SW 1271 (cell line): ENCODE results near the gene MACO1.
A peak's percentile ranks its signal among the peaks of the same experiment; 100 is the strongest.
"Not testable (repeated sequence)": the region's sequence is repeated elsewhere in the genome, so short reads cannot be mapped to it uniquely, and the experiment has no call there.

Experiments
- DNase-seq, 2 experiments: peaks; one replicate each; lab custom pipeline; 2025; lab: John Stamatoyannopoulos, UW

Gene MACO1

DNA sequence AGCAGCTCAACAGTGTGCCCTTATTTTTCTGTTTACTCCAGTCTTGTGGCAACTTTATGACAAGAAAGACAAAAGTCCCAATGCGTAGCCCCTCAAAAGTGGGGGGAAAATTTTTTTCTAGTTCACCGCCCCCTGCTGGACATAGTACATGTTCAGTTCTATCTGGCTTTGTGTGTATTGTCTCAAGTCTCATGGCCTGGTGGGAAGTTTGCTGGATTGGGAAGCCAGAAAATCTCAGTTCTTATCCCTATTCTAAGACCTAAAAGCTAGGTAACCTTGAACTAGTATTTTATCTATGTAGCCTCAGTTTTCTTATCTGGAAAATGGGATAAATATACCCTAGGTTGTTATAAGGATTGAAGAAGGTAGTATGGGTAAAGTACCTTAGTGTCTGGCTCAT is 56.9 kb downstream of the MACO1 start:
- DNase-seq: no peak

DNA sequence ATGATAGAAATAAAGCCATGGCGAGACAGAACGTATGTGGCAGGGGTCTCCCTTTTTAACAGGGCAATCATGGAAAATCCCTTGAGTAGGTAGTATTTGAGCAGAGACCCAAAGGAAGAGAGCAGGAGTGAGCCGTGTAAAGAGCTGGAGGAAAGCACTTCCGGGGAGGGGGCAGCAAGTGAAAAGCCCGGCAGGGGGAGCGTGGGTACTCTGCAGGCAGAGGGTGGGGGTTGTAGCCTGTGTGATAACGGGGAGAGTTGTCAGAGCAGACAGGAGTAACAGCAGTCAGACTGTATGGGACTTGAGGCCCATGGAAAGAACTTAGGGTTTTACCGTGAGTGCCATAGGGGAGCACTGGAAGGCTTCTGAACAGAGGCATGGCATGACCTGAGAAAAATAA is 61.6 kb downstream of the MACO1 start:
- no peak for DNase-seq

DNA sequence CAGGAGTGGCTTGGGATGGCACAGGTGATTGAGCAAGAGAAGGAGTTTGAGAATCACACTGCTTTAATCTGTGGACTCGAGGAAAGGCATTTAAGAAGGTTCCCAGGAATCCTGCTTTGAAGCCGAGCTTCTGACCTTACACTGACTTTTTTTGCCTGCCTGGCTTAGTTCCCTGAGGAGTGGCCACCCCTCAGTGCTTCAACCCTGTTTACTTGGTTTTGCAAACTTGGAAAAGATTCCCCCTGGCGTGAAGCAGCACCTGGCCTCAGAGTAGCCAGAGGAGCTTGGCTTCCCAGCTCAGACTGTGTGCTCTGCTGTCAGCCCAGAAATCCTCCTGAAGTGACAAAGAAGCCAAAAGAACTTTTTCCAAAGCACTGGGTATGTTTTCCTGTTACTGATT is 64.3 kb downstream of the MACO1 start:
- no peak for DNase-seq

DNA sequence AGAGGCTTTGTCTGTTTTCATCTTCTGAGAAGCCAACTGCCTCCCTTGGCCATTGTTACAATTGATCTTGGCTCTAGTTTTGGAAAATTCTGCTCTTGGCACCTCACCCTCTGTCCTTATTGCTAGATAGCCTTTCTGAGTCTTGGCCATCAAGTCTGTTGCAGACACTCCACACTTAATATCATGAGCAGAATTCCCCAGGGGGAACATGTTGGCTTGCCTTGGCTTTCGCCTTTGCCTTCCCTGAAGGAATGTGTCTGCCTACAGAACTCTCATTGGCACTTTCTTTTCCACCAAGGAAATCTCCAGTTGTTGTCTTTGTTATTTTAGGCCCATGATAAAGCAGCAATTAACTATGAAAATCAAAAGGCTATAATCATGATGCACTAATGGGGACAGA is 70.0 kb downstream of the MACO1 start:
- no peak for DNase-seq

DNA sequence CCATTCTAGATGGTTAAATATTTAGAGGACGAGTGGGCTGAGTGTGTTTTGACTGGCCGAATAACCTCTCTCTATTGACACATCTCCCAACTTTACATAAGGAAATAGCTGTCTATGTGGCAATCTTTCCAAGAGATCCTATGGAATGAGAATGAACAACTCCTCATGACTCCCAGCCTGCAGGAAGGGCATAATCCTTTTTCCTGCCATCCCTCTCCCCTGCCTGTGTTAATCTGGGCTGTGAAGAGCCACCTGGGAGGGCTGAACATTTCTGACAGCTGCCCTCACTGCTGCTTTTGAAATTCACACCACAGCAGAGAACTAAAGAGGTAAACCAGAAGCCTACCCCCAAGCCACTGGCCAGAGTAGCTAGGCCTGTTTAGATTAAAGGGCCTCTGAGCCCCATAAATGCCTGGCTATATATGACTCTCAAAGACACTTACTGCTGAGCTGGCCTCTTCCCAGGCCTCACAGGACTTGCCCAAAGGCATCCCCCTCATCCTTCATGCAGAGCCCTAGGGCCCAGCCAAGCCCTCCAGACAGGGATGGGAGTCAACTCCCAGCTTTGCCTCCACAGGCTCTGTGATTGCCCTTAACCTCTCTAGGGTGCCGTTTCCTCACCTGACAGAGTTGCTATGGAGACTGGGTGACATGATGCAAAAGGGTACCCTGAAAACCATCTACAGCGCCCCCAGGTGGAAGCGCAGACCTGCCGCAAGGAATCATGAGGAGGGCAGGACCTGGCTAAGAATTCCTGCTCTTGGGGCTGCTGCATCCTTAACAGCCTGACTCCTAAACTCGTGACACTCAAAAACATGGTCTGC is 70.8 kb downstream of the MACO1 start:
- no peak for DNase-seq

DNA sequence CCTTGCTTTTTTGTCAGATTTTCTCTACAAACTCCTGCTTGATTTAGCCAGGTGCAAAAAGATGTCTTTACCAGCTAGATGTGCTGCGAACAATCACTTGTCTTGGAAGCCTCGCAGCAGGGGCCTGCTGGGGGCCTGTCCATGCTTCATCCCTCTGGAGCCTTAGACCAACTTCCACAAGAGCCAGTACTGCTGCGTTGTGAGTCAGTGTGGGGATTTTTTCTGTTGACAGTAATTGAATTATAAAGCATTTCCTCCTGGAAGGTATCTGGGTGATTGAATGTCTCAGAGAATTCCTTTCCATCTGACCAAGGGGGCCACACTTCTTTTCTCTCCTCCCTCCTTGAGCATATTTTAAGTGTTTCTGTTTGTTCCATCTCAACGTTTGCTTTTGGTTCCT is 72.3 kb downstream of the MACO1 start:
- no peak for DNase-seq

DNA sequence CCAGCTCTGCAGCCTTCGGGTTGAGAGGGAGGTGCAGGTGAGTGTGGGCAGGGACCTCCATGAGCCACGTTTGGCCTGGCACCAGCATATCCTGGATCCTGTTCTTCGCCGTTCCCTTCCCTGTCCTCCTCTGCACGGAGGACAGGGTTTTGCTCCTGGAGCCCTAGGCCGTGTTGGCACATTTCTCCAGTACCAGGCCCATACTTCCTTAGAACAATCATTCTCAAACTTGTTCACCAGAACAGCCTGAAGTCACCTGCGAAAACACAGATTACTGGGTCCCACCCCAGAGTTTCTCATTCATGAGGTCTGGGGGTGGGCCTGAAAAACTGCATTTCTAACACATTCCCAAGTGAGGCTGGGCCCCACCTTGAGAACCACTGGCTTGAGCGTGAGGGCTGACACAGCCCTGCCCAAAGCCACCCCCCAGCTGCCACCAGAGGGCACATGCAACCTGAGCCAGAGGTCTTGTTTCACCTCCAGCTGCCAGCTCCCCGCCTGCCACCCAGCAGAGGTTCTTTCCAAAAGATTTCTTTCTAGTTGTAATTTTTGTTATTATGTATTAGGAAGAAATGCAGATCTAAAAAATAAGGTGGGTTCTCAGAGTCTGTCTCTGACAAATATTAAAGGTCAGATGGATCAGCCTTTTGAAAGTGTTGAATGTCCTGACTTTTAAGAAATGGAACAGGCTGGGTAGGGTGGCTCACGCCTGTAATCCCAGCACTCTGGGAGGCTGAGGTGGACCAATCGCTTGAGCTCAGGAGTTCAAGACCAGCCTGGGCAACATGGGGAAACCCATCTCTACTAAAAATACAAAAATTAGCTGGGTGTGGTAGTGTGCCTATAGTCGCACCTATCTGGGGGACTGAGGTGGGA is 73.1 kb downstream of the MACO1 start:
- peak in 1 of 2 experiments; percentile 14 for DNase-seq

DNA sequence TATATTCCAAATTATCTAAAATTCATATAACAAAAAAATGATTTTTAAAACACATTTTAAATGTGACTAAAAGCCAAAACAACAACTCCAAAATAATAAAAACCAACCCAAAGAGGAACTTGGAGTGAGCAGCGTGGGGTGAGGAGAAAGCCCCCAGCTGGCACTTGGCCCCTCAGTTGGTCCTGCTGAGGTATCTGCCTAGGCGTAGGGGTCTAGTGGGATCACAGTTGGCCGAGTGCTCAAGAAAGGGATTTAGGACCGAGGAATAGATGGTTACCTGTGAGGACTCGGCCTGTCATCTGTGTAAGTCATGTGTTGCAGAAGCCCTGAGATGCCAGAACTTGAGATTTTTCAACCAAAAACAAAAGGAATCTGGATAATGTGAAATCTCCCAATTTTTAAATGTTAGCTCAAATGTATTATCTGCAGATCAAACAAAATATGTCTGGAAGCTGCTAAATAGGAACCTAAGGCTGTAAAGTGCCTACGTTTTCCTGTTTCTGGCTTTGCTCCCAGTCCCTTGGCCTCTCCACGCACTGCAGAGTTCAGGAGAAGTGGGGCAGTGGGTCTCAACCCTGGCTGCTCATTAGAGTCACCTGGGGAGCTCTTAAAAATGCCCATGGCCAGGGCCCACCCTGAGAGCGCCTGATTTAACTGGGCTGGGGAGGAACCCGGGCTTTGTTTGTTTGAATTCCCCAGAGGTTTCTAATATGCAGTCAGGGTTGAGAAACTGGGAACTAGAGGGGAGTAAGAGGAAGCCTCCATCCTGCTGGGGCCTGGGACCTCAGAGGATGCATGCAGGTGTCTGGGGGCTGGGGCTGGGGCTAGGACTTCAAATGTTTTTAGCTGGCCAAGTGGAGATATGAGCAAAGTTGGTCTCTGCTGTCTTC is 74.3 kb downstream of the MACO1 start:
- no peak for DNase-seq

DNA sequence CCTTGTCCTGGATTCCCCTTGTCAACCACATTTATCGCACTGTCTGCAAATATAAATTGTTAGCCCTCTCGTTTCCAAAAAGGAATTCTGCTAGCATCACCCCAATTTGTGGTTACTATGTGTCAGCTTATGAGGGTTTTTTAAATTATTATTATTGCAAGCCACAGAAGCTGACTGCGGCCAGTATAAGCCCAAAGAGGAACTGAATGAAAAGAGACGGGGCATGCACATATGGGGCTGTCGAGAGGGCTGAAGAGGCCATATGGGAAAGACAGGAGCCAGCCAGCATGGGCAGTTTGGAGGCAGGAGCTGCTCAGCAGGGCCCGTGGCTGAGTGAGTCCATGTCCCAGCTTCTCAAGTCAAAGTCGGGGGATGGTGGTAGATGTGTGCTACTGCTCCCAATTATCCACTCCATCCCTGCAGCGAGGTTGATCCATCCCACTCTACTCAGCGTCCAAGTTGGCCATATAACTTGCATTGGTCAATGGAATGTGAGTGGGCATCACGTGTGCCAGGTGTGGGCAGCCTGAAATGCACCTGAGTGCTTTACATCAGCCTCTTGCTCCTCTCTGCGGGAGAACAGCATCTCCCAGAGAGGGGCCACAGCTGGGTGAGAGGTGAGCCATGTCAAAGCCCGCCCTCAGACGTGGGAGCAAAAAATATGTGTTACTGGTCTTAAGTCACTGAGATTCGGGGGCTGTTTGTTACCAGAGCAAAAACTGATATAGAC is 75.1 kb downstream of the MACO1 start:
- no peak for DNase-seq

DNA sequence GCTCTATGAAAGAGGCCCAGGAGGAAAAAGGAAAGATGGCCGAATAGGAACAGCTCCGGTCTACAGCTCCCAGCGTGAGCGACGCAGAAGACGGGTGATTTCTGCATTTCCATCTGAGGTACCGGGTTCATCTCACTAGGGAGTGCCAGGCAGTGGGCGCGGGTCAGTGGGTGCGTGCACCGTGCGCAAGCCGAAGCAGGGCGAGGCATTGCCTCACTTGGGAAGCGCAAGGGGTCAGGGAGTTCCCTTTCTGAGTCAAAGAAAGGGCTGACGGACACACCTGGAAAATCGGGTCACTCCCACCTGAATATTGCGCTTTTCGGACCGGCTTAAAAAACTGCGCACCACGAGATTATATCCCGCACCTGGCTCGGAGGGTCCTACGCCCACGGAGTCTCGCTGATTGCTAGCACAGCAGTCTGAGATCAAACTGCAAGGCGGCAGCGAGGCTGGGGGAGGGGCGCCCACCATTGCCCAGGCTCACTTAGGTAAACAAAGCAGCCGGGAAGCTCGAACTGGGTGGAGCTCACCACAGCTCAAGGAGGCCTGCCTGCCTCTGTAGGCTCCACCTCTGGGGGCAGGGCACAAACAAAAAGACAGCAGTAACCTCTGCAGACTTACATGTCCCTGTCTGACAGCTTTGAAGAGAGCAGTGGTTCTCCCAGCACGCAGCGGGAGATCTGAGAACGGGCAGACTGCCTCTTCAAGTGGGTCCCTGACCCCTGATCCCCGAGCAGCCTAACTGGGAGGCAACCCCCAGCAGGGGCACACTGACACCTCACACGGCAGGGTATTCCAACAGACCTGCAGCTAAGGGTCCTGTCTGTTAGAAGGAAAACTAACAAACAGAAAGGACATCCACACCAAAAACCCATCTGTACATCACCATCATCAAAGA is 76.1 kb downstream of the MACO1 start:
- not testable (repeated sequence) for DNase-seq

DNA sequence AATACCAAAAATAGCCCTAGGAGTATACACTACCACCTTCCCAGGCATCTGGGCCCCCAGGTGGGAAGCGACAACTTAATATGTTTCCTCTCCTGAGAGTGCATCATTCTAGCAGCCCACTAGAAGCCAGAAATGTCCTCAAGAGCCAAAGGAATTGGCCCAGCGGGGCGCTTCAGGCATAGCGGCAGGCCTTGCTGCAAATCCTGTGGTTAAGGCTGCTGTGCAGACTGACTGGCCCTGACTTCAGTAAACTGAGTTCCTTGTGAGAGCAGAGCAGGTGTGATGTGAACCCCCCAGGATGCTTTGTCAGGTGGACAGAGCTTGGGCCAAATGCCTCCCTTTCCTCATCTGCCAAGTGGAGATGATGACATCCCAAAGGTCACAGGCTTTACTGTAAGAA is 83.0 kb downstream of the MACO1 start:
- DNase-seq: no peak

DNA sequence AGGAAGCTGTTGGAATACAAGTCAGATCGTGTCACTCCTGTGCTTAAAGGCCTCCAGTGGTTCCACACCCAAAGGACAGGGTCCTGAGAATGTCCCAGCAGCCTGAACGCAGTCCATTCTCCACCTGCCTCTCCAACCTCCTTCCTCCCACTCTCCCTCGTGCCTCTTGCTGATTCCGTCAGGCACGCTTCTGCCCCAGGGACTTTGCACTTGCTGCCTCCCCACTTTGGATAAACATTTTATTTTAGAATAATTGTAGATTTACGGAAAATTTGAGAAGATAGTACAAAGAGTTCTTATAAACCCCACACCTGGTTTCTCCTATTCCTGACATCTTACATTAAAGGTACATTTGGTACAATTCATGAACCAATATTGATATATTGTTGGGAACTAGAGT is 84.3 kb downstream of the MACO1 start:
- DNase-seq: no peak

DNA sequence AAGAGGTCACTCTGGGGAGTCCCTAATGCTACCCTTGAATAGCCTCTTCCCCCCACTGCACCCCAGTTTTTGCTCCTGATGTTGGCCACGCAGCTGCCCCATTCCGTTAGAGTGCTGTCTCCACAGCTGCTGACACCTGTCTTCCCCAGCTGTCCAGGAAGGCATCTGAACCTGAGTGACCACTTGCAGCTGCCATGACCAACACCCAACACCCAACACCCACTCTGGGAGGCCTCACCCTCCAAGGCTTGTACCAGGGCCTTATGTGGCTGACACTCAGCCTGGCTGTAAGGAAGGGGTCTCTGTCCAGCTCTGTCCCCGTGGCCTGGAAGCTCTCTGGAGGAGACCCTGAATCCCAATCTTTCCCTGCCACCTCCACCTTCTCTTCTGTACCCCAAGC is 86.0 kb downstream of the MACO1 start:
- no peak for DNase-seq

DNA sequence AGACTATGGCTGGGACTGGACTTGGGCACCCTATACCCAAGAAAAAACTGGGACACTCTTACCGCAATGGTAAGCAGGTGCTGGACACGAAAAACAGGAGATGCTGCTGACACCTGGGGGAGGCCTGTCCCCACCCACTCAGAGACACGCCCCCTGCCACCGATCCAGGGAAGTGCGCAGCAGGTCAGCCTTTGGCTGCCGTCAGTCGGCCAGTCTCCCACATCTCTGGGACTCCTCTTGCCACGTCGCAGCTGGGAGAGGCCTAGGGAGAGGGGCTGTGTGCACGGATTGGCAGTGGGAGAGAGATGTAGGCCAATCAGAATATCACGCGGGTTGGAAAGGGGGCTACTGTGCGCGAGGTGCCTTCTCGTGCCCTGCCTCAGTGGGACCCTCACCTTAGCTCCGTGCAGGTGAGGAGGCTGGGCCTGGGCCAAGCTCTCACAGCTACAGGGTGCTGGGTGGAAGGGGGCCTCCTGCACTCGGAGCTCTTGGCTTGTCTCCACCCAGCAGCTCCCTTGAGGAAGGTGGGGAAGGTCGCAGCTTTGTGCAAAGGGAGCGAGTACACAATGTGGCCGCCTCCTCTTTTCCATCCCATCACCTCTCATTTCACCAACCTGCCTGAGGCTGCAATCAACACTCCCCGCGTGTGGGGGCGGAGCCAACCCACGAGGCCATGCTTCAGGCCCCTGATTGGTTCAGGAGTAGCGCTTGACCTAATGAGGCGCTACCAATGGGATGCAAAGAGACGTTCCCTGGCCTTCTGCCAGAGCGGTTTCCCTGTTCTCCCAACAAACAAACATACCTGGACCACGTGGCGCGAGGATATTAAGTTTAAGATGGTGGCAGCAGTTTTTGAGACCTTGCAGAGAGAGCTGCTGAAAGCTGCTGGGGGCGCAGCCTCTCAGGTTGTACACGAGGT is 87.0 kb downstream of the MACO1 start:
- DNase-seq: no peak

DNA sequence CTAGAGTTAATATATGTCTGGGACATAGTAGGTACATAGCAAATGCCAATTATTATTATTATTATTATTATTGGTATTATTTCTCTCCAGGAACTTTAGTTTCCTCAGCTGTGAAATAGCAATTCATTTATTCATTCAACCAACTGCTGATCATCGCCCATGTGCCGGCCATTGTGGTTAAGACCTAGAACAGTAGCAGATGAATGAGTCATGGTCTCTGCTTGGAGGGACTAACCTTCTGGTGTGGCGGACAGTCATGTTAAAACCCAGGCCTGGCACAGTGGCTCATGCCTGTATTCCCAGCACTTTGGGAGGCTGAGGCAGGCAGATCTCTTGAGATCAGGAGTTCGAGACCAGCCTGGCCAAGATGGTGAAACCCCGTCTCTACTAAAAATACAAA is 88.9 kb downstream of the MACO1 start:
- no peak for DNase-seq

DNA sequence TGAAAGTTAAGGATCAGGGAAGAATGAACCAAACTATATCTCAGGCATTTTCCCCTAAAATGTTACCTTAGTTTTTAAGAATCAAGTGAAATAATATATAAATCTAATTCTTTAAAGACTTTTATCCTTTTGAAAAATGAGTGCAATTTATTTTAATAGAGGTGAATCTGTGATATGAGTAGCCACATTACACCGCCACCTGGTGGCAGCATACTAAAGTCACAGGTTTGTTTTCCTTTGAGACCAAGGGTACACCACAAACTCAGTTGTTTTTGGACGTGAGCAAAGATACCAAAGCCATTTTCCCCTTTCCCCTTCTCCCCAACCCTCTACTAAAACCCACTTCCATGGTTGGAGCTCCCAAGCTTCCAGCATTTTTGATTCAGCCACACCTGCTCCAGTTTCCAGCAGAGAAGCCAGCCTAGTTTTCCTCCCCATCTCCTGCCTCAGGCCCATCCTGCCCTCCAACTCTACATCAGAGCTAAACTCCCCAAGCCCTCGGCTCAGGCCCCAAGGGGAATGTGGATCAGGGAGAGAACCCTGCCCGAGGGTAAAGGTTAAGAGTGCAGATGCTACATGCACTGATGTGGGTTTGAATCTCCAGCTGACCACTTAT is 89.9 kb downstream of the MACO1 start:
- DNase-seq: peak in 1 of 2 experiments; percentile 24

DNA sequence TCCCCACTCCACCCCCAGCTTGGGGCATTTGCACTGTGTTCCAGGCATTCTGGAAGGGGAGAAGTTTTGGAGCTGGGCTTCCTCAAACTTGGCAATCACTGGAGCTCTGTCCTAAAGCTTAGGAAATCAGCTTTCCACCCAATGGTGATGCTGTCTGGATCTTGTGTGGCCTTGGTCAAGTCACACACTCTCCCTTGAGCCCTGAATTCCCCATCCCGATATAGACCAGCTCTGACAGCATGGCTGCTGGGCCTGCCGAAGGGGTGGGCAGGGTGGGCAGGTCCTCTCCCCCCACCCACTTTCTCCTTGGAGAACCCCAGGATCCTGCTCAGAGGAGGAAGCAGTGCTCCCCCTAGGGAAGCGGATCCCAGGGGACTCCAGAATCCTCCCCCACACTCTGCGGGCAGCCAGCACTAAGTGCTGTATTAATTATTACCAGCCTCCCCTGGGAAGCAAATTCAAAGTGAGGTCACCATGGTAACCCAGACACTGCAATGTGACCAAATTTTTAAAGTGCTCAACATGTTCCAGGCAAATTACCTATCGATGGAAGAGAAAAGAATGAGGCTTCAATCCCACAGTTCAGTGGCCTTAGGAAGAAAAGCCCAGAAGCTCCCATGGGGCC is 91.4 kb downstream of the MACO1 start:
- no peak for DNase-seq

DNA sequence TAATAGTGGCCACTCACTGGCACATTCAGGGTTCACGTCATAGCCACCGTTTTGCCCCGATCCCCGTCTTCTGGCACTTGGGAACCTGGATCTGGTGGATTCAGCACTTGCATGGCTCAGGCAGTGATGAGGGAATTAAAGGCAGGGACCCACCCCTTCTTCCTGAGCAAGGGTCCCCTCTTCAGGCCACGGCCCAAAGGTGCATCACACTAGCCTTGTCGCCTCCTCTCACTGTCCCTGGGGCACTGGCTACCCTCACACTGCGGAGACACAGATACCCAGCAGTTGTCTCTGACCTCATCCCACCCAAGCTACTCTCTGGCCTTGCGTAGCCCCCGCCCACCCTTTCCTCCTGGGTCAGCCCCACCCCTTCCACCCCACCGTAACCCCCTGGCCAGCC is 92.8 kb downstream of the MACO1 start:
- no peak for DNase-seq
